Measurements from ENCODE around the gene AZU1.

Gene AZU1

GRCh38 chr19:855566-856120 lies 28.0 kb downstream of the AZU1 start:
- DNase-seq = no peak

DNA sequence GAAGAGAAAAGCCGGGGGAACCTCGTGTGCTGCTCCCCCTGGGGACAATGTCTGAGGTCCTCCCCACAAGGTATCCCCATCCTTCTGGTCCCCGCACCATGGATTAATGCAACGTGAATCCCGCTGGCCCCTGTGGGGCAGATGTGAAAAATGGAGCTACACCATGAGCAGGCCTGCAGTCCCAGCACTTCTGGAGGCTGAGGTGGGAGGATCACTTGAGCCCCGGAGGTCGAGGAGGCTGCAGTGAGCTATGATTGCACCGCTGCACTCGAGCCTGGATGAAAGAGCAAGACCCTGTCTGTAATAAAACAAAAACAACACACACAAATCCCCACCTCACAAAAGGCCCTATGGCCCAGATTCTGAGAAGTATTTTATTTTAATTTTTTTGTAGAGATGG lies 30.6 kb downstream of the AZU1 start:
- DNase-seq = no peak

DNA sequence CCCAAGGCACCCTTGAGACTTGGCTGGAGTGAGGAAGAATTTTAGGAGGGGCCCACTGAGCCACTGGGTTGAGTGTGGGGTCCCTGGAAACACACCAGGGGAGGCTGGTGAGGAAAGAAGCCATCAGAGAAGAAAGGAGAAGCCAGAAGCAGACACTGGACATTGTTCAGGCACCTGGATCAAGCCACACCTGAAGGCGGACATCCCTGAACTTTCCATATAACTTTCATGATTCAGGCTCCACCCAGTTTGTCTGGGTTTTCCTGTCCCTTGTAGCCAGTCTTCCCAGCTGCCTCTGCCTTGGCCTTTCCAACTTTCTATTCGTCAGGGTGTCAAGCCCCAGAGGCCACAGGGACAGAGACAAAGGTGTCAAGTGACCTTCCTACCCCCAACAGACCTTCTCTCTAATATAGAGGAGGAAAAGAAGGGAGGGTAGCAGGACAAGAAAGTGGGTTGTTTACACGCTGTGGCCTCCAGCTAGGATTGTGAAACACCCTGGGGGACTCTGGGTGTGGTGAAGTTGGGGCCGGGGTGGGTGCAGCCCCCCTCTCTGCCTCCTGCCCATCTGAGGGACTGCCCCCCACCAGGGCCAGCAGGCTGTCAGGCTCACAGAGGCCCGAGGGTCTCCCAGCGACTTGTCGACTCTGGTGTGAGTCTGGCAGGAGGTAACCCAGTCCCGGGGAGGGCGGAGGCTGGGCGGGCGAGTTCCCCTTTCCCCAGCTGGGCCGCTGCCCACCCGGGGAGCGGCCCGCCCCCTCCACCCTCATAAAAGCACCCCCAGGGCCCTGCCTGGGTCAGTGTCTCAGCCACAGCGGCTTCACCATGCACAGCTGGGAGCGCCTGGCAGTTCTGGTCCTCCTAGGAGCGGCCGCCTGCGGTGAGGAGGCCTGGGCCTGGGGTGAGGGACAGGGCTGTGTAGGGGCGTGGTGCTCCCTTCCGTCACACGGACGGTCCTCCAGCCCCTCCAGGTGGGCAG lies 31.5 kb downstream of the AZU1 start, which contains the start of gene CFD:
Gene CFD (plus strand): TSS at position 797 of the 976 bp plus-strand sequence. CDS start 26 bp downstream, at position 823.
- DNase-seq = no peak

DNA sequence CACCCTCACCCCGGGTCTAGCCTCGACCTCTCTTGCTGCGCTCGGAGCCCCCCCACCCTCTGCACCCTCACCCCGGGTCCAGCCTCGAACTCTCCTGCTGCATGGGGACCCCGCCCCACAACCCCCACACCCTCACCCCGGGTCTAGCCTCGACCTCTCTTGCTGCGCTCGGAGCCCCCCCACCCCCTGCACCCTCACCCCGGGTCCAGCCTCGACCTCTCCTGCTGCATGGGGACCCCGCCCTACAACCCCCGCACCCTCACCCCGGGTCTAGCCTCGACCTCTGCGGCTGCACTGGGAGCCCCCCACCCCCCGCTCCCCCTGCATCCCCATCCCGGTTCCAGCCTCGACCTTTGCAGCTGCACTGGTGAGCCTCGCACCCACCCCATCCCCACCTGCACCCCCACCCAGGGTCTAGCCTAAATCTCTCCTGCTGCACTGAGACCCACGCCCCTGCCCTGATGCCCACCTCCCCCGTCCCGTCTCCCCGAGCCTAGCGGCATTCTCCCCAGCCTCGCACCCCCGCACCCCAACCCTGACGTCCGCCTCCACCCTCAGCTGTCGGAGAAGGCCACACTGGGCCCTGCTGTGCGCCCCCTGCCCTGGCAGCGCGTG lies 33.6 kb downstream of the AZU1 start:
- DNase-seq = no peak

DNA sequence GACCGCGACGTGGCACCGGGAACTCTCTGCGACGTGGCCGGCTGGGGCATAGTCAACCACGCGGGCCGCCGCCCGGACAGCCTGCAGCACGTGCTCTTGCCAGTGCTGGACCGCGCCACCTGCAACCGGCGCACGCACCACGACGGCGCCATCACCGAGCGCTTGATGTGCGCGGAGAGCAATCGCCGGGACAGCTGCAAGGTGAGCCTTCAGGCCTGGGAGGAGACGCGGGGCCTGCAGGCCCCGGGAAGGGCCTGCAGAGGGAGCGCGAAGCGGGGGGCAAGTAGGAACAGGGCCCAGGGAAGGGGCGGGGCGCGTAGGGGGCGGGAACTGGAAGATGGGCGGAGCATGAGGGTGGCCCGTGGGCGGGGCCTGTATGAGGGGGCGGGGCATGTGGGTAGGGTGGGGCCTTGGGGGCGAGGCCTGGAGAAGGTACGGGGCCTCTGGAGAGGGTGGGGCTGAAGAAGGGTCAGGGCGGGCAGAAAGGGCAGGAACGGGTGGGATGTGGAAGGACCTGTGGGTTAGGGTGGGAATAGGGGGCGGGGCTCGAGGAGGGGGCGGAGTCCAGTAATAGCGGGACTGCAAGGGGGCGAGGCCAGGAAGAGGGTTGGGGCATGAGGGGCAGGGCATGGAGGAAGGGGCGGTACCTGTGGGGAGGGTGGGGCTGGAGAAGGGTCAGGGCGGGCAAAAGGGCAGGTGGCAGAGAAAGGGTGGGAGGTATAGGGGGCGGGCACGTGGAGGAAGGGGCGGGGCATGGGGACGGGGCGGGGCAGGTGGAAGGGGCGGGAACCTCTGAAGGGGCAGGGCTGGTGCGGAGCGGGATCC lies 34.3 kb downstream of the AZU1 start:
- DNase-seq = no peak

DNA sequence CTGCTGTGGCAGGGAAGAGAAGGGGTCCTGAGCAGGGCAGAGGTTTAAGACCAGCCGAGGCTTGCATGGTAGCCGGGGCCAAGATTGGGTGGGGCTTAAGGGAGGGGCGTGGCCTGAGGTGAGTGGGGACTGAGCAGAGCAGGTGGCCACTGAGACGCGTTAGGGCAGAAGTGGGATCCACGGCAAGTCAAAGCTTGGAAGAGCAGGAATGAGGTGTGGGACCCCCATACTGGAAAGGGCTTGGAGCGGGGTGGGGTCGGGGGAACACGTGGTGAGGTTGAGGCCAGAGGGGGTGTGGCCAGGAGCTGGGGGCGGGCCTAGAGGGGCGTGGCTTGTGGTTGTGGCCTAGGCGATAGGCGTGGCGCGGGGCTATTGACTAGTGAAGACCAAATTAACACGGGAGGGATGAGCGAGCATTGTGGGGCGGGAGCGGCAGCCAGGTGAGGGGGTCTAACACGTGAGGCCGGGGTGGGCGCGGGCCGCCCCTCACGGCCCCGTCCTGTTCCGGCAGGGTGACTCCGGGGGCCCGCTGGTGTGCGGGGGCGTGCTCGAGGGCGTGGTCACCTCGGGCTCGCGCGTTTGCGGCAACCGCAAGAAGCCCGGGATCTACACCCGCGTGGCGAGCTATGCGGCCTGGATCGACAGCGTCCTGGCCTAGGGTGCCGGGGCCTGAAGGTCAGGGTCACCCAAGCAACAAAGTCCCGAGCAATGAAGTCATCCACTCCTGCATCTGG lies 35.1 kb downstream of the AZU1 start:
- DNase-seq = no peak

GRCh38 chr19:863315-863620 lies 35.6 kb downstream of the AZU1 start:
- no peak for DNase-seq

DNA sequence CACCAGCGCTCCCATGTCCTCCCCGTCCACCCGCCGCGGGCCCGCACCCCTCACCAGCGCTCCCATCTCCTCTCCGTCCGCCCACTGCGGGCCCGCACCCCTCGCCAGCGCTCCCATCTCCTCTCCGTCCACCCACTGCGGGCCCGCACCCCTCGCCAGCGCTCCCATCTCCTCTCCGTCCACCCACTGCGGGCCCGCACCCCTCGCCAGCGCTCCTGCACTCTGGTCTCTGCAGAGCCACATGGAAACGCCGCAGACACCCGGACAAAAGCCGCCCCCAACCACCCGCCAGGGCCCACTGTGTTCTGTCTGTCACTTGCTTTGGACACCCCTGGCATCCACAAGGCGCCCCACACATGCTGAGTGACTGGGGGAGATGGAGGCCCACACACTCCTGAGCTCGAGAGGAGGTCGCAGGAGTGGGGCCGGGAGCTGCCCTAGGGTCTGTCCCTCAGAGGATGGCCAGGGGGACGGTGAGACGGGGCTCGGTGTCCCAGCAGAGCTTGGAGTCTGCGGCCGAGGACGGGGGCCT lies 39.2 kb downstream of the AZU1 start:
- no peak for DNase-seq

DNA sequence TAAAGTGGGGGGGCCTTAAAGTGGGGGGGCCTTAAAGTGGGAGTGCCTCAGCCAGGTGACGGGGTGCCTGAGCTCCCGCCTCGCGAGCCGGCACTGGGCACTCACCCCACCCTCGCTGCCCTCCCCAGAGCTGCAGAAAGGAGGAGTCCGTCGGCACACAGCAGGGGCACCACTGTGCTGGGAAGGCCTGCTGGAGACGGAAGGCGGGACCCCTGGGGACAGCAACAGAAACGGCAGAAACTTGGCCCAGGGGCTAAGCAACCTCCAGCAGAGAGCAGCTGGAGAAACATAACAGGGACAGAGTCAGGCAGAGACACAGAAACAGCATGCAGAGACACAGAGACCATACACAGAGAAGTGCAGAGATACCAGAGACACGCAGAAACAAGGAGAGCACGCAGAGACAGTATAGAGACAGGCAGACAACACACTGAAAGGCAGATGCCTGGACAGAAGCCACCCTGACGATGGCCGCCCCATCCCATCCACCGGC lies 39.7 kb downstream of the AZU1 start:
- DNase-seq = peak; percentile 93

GRCh38 chr19:867855-868457 lies 40.3 kb downstream of the AZU1 start:
- no peak for DNase-seq

DNA sequence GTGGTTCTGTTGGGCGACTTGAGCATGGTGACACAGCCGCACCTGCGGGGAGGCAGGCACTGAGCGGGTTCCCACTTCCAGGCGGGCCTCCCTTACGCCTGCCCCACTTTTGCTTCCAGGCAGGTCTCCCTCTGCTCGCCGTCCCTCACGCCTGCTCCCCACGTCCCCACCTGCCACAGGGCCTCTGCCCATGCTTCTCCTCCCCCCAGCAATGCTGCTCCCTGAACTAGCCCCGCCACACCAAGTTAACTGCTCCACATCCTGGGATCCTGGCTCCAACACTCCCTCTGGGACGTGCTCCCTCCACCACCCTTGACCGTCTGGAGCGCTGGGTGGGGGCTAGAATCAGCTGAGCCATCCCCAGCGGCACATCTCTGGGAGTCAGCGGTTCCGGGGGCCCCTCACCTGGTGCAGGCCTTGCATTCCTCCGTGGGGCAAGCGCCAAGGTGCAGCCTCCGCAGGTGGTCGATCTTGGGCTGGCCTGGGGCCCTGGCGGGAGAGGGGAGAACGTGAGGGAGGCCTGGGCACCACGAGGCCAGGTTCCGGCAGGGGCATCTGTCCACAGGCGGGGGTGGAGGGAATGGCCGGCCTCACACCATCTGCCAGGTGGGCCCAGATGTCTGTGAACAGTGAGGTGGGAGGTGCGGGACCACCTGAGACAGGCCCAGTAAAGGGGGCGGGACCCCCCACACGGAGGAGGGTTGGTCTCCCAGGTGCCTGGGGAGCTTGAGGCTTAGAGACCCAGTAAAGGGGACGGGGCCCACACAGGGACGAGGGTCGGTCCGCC lies 41.0 kb downstream of the AZU1 start:
- DNase-seq = no peak

- DNase-seq = no peak
These were observed 41.9 kb downstream of the AZU1 start for GRCh38 chr19:869245-870177.

DNA sequence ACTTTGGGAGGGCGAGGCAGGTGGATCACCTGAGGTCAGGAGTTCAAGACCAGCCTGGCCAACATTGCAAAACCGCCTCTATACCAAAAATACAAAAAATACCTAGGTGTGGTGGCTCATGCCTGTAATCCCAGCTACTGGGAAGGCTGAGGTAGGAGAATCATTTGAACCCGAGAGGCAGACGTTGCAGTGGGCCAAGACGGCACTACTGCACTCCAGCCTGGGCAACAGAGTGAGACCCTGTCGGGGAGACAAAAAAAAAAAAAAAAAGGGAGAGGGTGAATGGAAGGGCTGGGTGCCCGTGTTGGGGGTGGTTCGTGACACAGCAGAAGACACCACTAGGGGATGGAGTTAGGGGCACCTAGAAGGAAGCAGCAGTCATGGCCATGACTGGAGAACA lies 42.7 kb downstream of the AZU1 start:
- no peak for DNase-seq

DNA sequence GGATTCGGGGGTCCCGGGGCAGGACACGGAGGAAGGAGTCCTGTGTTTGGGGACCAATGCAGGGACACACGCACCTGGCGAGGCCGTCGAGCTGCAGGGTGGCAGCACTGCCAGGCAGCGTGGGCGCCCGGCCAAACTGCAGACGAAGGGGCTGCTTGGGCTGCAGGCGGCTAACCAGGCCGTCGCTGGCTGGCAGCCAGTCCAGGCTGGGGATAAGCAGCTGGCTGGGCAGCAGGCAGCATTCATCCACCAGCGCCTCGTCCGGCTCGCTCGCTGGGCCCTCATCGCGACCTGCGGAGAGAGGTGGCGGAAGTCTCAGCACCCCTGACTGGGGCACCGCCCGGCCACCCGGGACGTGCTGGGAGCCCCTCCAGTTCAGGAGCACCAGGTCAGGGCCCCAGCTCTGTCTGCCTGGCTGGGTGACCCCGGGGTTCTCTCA lies 43.3 kb downstream of the AZU1 start:
- peak; percentile 95 for DNase-seq

- DNase-seq = no peak
These were observed 44.0 kb downstream of the AZU1 start for GRCh38 chr19:871446-872265.

GRCh38 chr19:872266-872951 lies 44.8 kb downstream of the AZU1 start:
- no peak for DNase-seq

DNA sequence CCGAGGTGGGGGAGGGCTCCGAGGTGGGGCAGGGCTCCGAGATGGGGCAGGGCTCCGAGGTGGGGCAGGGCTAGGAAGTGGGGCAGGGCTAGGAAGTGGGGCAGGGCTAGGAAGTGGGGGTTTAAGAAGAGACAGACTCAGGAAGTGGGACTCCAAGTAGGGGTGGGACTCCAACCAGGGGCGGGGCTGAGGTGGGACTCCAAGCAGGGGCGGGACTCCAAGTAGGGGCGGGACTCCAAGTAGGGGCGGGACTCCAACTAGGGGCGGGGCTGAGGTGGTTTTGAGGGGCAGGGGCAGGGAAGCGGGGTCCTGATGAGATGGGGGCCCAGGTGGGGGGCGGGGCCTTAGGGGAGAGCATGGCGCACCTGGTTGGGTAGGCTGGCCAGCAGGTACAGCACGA lies 45.4 kb downstream of the AZU1 start:
- no peak for DNase-seq

DNA sequence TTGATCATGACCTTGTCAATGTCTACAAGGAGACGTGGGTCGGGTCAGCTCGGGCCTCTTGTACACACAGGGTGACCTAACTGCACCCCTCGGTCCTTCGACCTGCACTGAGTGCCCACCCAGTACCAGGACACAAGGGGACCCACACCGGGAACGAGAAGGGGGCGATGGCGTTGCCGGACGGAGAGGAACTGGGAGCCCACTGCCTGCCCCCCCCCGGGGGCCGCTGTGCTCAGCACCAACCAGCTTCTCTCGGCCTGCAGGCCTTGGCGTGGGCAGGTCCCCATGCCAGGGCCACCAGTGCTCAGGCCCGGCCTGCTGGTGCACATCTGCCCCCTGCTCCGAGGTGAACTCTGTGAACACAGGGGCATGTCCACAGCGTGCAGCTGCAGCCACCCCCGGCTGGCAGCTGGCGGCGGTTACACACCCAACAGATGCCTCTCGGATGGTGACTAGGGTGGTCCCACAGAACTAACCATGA lies 46.0 kb downstream of the AZU1 start:
- no peak for DNase-seq
